ENCODE results near the gene SYNDIG1. TPM values are rescaled to one million over a fixed set of nuclear protein-coding genes. Genes with fewer than 3 reads are reported as not detected.

The SYNDIG1 gene
- total RNA-seq, 4 donors from 2014 or later: 0.20 to 1.3 (median 0.66) TPM; not detected in 1

DNA sequence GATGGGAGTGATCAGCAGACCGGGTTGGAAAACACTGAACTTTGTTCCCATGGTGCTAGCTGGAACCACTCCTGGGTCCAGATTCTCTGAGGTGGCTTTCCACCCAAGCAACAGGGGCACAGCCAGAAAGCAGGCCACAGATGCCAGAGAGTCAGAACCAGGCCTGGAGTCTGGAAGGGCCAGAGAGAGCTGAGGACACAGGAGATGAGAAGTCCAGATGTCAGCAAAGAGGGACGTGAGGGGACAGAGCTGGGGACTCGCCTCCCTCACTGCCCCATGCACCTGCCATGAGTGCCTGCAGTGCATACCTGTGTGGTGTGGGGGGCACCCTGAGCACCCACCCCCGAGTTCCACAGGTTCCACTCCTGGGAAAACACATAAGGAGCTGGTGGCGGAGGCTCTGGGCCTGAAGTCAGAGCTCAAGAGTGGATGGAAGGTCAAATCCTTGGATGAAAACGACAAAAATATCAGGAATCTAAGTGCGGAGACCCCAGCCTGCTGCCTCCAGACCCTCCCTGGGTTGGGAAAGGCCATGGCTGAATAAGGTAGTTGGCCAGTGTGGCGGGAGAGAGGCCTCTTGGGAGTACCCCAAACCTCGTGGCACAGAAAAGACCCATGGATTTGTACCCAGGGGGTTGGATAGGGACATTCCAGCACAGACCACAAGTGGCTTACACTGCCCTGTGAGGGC lies 224.2 kb downstream of the SYNDIG1 start:
- no peak for DNase-seq
- Histone ChIP-seq H3K4me1 (no peaks in the 10 kb centered on the region), H3K27me3 (no peaks in the 10 kb centered on the region), H3K27ac (no peak overlapping the region), H3K36me3 (no peaks in the 10 kb centered on the region), H3K9me3 (no peaks in the 10 kb centered on the region), H3K4me3 (no peak overlapping the region)
- ATAC-seq: no peak
- in situ Hi-C loops (cut with MboI; ENCODE audit: low sequenced_read_pairs in 4 of 4): no loop called here
- TF ChIP-seq, protein P1, sequence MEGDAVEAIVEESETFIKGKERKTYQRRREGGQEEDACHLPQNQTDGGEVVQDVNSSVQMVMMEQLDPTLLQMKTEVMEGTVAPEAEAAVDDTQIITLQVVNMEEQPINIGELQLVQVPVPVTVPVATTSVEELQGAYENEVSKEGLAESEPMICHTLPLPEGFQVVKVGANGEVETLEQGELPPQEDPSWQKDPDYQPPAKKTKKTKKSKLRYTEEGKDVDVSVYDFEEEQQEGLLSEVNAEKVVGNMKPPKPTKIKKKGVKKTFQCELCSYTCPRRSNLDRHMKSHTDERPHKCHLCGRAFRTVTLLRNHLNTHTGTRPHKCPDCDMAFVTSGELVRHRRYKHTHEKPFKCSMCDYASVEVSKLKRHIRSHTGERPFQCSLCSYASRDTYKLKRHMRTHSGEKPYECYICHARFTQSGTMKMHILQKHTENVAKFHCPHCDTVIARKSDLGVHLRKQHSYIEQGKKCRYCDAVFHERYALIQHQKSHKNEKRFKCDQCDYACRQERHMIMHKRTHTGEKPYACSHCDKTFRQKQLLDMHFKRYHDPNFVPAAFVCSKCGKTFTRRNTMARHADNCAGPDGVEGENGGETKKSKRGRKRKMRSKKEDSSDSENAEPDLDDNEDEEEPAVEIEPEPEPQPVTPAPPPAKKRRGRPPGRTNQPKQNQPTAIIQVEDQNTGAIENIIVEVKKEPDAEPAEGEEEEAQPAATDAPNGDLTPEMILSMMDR (IDR thresholded peaks at IDR 0.05 in 4 of 5, conservative IDR thresholded peaks at IDR 0.05 in 1 of 5): no peak
- TF ChIP-seq POLR2A (IDR thresholded peaks at IDR 0.05): no peak
- intact Hi-C loops (cut with DNase I; ENCODE audit: low total_unique reads): no loop called here

DNA sequence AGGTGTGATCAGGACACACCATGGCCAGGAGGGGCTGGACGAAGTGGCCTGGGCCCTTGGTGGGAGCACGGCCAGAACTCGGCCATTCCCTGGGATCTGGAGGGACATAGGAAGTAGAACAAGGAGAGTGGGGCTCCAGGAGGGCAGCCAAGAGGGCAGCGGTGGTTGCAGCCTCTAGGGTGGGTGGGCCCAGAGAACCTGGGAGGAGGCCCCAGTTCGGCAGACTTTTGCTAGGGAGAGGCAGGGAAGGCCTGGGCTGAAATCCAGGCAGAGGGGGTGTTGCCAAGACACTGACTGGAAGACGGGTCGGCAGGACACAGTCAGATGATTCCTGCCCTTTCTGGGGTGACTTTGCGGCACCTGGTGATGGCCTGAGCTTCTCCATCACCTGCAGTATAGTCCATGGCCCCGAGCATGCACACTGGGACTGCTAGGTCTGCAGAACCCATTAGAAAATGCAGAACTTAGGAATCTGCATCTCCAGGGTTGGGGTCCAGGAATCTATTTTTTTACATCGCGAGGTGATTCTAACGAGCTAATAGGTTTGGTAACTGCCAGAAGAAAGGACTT lies 224.8 kb downstream of the SYNDIG1 start:
- in situ Hi-C loops (cut with MboI; ENCODE audit: low sequenced_read_pairs in 4 of 4) (no loop called here), intact Hi-C loops (cut with DNase I; ENCODE audit: low total_unique reads) (no loop called here)
- no peaks in the 10 kb centered on the region for H3K36me3 ChIP-seq
- no peaks in the 10 kb centered on the region for H3K4me1 ChIP-seq
- no peaks in the 10 kb centered on the region for H3K9me3 ChIP-seq
- ATAC-seq: no peak
- TF ChIP-seq, protein P1 (IDR thresholded peaks at IDR 0.05 in 4 of 5, conservative IDR thresholded peaks at IDR 0.05 in 1 of 5): no peak
- no peak for TF ChIP-seq POLR2A (IDR thresholded peaks at IDR 0.05)
- no peak overlapping the region for H3K4me3 ChIP-seq
- H3K27me3 ChIP-seq: no peaks in the 10 kb centered on the region
- no peak for DNase-seq
- no peak overlapping the region for H3K27ac ChIP-seq

DNA sequence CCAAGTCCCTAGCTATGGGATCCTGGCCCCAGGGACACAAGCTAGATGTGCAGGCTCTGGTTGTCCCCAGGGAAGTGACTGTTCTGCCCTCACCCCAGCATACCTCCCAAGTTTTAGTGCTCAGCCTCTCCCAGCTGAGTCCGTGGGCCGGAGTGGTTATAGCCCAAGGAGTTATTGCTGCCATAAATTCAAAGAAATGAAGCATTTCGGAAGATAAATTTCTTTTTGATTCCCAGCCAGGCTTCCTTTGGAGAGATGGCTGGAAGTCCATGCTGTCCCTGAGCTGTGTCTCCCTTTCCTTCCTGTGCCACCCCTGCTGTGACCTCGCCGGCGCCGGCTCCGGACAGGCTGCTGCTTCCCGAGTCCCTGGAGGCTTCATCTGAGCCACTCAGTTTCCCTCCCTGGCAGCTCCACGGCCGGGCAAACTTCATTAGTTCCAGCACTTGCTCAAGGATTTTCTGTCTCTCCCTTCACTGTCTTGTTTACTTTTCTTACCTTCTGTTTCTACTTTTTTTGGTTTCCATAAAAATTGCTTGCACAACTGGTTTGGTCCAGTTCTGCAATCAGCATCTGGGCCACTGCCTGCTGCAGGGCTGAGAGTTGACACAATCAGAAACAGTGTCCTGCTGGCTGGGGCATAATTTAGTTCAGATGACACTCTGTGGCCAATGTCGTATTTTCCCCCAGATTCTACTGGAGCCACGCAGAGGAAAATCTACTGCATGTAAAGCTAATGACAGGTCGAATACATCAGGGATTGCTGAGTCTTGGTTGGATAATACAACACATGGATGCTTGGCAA lies 225.5 kb downstream of the SYNDIG1 start:
- intact Hi-C loops (cut with DNase I; ENCODE audit: low total_unique reads): no loop called here
- ATAC-seq: no peak

DNA sequence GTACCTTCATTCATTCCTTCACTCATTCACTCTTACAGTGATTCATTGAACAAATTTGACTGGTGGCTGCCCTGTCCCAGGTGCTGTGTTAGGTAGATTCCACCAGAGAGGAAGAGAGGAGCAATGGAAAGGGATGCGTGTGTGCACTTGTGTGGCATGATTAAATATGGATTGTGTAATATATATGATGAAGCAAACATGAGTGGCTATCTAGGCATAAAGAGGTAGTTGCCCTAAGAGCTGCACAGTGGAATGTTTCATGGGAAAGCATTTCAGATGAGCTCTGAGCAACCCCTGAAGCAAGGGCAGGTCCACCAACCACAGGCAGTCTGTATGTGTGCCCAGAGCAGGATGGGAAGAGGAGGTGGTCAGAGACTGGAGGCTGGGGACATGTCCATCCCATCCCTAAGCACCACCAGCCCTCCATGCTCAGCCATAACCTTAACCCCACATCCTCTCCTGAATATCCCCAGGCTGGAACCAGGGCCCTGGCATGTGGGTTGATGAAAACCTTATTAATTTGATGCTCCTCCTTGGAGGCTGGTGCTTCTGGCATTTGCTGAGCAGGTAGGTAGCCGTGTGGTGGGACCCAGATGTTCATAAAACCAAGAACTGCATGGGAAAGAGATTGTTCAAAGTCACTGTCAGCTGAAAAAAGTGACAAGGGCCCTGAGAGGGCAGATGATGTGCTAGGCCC lies 226.2 kb downstream of the SYNDIG1 start:
- in situ Hi-C loops (cut with MboI; ENCODE audit: low sequenced_read_pairs in 4 of 4): no loop called here
- H3K27ac ChIP-seq: no peak overlapping the region
- intact Hi-C loops (cut with DNase I; ENCODE audit: low total_unique reads): no loop called here
- no peaks in the 10 kb centered on the region for H3K4me1 ChIP-seq
- TF ChIP-seq POLR2A (IDR thresholded peaks at IDR 0.05): no peak
- TF ChIP-seq, protein P1 (IDR thresholded peaks at IDR 0.05 in 4 of 5, conservative IDR thresholded peaks at IDR 0.05 in 1 of 5): no peak
- H3K4me3 ChIP-seq: no peak overlapping the region
- DNase-seq (no peak), ATAC-seq (no peak)
- no peaks in the 10 kb centered on the region for H3K27me3 ChIP-seq
- no peaks in the 10 kb centered on the region for H3K9me3 ChIP-seq
- no peaks in the 10 kb centered on the region for H3K36me3 ChIP-seq

More for the DNA sequence above, 225.5 kb downstream of the SYNDIG1 start:
- in situ Hi-C loops (cut with MboI; ENCODE audit: low sequenced_read_pairs in 4 of 4): no loop called here
- Histone ChIP-seq H3K4me3 (no peak overlapping the region), H3K36me3 (no peaks in the 10 kb centered on the region), H3K27me3 (no peaks in the 10 kb centered on the region), H3K27ac (no peak overlapping the region), H3K9me3 (no peaks in the 10 kb centered on the region), H3K4me1 (no peaks in the 10 kb centered on the region)
- no peak for TF ChIP-seq POLR2A (IDR thresholded peaks at IDR 0.05)
- TF ChIP-seq, protein P1 (IDR thresholded peaks at IDR 0.05 in 4 of 5, conservative IDR thresholded peaks at IDR 0.05 in 1 of 5): no peak
- DNase-seq: no peak

All from gastrocnemius medialis (tissue), 4 donors.